H1 (cell line): ENCODE results near the gene MEIS3. TPM values are rescaled to one million over a fixed set of nuclear protein-coding genes. Genes with fewer than 3 reads are reported as not detected.

Experiments used
- CBX5 ChIP-seq: fragments of 300-800, 300-1000 bp; sonication (generic); IDR thresholded peaks from 2 replicates; pipeline ENCODE4 v1.7.1; 2016; ENCODE audit warnings: antibody characterized with exemption, low read length, low read depth
- CHD2 ChIP-seq: IDR thresholded peaks from 2 replicates; pipeline ENCODE4 v1.6.1; 2012; ENCODE audit warnings: low read length, improper control_type of control experiment
- JUN ChIP-seq: IDR thresholded peaks from 2 replicates; pipeline ENCODE4 v1.6.1; 2011; ENCODE audit warnings: low read depth, mild to moderate bottlenecking, improper control_type of control experiment, low read length
- SP1 ChIP-seq: IDR thresholded peaks from 2 replicates; pipeline ENCODE4 v1.6.1; 2011; ENCODE audit warnings: low read depth, low read length
- USF2 ChIP-seq: IDR thresholded peaks from 2 replicates; pipeline ENCODE4 v1.6.1; 2011; ENCODE audit warnings: low read length, improper control_type of control experiment
- polyA plus RNA-seq, 7 experiments: library from polyadenylated mRNA; depleted of rRNA in 3 of 7; stranded (reverse) in 5 of 7; unstranded in 2 of 7; fragments of >200 nt in 5 of 7; fragments of 200-250 nt in 2 of 7; gene quantifications; 1 replicate in 5 of 7; 2 replicates in 1 of 7; 4 replicates in 1 of 7; pipeline versions ENCODE4 v1.2.1 to v1.2.3, GENCODE V29; 2011 to 2013; ENCODE audit warnings: missing spikeins in 2 of 7, mixed read lengths in 2 of 7
- total RNA-seq: library from RNA; stranded (reverse); fragmentation: NEBNext Ultra II Directional; extraction: Animal tissue kit (Norgen Biotek cat#: 25700); gene quantifications from 2 replicates; pipeline ENCODE4 v1.2.1, GENCODE V29; 2021

MEIS3 gene
- total and polyA plus RNA-seq, 2 of the 8 experiments (the other 6 are each of a cell fraction or from before 2014, with no cell fraction given) = 24.5 to 28.2 TPM

GRCh38 chr19:47434088-47434487 is 14.8 kb upstream of the MEIS3 start (continued):
- TF ChIP-seq SP1 (no peak), JUN (no peak), CBX5 (no peak), CHD2 (no peak), USF2 (no peak)
